ENCODE measurements around the gene SLC35D3. TPM values are rescaled to one million over a fixed set of nuclear protein-coding genes. Genes with fewer than 3 reads are reported as not detected.
"Not testable (repeated sequence)": the region's sequence is repeated elsewhere in the genome, so short reads cannot be mapped to it uniquely, and the experiment has no call there.

The SLC35D3 gene, protein sequence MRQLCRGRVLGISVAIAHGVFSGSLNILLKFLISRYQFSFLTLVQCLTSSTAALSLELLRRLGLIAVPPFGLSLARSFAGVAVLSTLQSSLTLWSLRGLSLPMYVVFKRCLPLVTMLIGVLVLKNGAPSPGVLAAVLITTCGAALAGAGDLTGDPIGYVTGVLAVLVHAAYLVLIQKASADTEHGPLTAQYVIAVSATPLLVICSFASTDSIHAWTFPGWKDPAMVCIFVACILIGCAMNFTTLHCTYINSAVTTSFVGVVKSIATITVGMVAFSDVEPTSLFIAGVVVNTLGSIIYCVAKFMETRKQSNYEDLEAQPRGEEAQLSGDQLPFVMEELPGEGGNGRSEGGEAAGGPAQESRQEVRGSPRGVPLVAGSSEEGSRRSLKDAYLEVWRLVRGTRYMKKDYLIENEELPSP
- total RNA-seq: not detected in 2 replicates

DNA sequence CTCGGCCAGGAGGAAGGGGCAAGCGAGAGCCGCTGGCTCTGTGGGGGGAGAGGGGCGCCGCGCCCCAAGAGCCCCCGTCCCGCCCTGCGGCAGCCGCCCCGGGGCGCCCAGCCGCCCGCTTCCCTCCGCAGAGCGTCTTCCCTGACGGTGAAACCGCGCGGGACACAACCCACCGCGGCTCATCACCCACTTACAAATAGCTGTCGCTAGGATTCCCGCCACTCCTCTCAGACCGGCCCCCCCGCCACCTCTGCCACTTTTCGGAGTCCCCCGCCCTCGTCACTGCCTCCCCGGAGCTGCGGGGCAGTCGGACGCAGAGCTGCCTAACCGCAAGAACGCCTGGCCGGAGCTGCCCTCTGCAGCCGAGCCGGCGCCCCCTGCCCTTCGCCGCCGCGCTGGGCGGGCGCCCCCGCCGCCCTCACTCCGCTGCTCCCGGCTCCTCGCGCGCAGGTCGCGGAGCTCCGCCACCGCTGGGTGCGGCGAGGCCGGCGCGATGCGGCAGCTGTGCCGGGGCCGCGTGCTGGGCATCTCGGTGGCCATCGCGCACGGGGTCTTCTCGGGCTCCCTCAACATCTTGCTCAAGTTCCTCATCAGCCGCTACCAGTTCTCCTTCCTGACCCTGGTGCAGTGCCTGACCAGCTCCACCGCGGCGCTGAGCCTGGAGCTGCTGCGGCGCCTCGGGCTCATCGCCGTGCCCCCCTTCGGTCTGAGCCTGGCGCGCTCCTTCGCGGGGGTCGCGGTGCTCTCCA is at the start of gene SLC35D3:
Gene SLC35D3 (plus strand): TSS at position 366 of the 749 bp plus-strand sequence. CDS start 128 bp downstream, at position 494.
- intact Hi-C loops (cut with micrococcal nuclease): loop anchor here (5.0 kb wide), 1 partner anchor 565 kb away; no protein-coding TSS in a partner anchor

DNA sequence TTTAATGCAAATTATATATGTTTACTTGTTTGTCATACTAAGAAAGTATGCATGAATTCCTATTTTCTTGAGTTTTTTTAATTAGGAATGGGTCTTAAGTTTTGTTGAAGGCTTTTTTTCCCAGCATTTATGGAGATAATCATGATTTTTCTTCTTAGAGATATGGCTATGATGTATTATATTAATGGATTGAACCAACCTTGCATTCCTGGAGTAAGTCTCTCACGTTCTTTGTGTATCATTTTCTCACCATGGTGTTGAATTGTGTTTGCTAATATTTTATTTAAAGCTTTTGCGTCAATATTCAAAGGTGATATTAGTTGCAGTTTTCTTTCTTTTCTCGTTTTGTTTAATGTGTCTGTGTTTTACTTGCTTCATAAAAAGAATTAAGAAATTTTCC is 48.4 kb upstream of the SLC35D3 start:
- intact Hi-C loops (cut with micrococcal nuclease): no loop called here

DNA sequence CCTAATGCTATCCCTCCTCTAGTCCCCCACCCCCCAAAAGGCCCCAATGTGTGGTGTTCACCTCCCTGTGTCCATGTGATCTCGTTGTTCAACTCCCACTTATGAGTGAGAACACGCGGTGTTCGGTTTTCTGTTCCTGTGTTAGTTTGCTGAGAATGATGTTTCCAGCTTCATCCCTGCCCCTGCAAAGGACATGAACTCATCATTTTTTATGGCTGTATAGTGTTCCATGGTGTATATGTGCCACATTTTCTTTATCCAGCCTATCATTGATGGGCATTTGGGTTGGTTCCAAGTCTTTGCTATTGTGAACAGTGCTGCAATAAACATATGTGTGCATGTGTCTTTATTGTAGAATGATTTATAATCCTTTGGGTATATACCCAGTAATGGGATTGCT is 45.6 kb upstream of the SLC35D3 start:
- intact Hi-C loops (cut with micrococcal nuclease): not testable (repeated sequence)

DNA sequence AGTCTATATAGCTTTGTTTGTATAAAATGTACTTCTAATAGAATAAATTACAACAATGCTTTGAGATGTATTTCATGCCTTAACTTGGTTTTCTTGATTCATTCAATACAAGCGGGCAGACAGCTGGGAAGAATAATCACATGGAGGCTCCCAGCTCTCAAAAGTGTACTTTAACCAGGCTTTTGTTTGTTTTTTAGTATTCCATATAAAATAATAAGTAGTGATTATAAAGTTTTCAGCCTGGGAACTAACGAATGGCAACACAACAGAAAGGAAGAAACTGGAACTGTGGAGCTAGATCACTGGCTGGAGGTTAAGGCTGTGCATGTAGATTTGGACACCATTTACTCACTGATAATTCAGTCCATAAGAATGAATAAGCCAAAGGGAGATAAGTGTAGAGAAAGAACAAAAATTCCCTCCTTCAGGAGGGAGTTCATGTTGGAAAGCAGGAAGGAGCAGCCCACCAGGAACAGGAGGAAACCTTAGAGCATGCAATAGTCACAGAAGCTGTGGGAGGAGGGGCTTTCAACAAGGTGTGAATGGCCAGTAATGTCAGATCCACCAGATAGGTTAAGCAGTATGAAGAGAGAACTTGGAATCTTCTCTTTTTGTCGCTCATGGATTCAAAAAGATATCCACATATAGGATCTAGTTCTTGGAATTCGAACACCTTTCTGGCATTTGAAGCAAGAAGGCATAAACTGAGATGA is 41.2 kb upstream of the SLC35D3 start:
- intact Hi-C loops (cut with micrococcal nuclease): no loop called here

DNA sequence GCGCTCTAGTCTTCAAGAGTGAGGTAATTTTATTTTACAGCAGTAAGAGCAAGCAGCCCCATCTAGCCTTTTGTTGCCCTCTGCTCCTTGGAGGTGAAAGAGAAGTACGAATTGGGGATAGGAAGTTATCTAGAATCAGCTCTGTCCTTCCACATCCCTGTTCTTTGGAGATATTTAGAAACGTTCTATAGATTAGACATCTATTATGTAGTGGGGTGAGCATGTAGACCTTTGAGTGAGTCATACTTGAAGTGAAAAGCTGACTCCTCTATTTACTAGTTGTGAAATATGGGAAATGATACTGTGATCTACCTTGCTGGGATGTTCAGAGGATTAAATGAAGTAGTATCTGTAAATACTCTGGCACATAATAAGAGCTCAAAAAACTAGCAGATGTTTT is 36.0 kb upstream of the SLC35D3 start:
- intact Hi-C loops (cut with micrococcal nuclease): no loop called here

DNA sequence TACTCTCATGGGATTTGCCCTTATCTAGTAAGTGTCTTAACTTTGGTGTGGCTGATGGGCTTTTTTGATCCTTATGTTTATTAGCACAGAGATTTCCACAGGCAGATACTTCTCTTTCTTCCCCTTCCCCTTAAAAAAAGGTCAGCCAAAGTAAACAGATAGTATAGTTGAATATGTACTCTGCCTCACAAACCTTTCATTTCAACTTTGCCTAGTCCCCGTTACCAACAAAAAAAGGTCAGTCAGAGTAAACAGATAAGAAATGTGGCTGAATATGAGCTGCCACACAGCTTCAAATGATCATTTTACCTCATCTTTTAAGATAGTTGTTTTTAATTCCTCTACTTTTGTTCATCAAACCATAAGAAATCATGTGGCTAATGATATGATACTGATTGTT is 34.1 kb upstream of the SLC35D3 start:
- intact Hi-C loops (cut with micrococcal nuclease): no loop called here

DNA sequence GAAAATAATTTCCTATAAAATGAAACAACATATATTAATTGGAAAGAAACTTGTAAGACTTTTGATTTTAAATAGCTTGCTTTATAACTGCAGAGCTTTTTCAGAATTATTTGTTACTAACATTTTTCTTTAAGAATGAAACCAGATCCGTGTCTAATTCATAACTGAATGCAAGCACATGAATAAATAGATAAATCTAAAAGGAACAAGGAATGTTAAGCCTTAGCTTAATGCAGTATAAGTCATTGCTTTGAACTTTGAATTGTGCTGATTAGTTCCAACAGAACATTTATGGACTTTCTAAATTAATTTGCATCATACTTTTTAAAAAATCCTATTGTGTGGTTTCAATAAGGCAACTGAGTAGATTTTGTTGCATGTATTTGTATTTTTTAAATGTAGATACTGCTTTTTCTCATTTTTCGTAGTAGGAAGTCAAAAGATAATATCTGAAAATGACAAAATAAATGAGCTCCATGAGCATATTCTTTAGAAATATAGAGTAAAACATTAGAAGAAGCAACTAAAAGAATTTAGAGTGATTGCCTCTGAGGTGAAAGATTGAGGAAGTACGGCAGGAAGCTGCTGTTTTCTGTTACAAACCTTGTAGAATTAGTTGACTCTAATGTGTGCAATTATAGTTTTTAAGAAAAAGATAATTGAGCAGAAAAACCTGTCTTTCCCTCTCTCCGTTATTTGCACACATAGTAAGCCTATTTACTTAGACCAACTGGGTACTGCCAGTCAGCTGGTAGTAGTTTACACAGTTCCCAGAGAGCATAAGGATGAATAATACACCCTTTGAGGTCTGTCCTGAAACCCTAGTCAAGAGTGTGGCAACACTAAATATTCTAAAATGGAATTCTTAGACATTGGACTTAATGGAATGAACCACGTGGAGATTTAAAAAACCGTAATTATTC is 32.6 kb upstream of the SLC35D3 start:
- intact Hi-C loops (cut with micrococcal nuclease): no loop called here

DNA sequence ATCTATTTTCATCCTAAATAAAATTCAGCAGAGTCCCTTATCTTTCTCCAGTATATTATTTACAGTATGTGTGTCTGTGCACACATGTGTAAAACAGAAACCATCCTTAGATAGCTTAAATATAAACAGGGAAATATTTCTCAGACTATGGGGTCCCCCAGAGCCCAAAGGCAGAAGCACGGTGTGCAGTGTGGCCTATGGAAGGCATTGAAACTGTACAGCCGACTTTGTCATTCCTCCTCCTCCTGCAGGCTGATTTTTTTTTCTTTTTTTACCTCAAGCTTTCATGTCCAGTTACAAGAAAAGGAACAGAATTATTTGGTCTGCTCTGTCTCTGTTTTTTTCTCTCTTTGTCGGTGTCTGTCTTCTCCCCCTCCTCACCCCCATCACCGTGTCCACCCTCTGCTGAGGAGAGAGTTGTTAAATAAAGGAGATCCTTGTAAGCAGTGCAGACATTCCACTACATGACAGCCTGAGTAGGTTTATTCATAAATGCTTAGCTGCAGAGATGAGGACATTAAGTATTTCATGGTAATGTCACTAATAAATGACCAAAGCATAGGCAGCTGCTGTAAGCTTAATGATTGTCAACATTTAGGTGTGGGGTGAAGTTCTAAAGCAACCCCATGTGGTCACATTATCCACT is 31.8 kb upstream of the SLC35D3 start:
- intact Hi-C loops (cut with micrococcal nuclease): no loop called here

DNA sequence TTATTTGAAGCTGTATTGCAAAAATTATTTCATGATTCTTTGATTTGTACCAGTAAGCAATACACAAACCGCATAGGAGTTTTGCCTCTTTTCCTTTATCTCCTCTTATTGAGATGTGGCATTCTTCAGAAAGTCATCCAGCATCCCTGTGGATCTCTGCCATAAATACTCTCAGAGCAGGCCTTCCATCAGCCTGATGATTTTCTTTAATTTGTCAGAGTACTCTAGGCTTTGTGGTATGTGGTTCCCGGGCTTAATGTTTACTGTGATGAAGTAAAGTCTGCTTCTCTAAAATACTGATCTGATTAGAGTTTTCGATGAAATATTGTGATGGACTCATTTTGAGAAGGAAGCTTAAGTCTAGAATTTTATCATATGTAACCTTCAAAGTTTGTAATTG is 31.1 kb upstream of the SLC35D3 start:
- intact Hi-C loops (cut with micrococcal nuclease): no loop called here

DNA sequence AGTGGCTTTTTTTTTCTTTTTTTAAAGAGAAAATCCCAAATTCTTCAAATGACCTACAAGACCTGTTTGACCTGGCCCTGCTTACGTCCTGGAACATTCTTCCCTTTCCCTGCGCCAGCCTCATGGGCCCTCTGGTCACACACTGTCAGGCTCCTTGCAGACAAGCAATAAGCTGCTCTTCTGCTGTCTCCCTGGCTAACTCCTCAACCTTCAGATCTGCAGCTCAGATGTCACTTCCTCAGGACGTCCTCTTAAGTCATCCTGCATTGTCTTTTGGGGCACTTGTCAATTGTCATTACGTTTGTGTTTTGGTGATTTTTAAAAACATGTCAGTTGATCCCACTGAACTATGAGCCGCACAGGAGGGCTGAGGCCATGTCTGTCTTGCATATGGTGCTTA is 28.9 kb upstream of the SLC35D3 start:
- intact Hi-C loops (cut with micrococcal nuclease): no loop called here

DNA sequence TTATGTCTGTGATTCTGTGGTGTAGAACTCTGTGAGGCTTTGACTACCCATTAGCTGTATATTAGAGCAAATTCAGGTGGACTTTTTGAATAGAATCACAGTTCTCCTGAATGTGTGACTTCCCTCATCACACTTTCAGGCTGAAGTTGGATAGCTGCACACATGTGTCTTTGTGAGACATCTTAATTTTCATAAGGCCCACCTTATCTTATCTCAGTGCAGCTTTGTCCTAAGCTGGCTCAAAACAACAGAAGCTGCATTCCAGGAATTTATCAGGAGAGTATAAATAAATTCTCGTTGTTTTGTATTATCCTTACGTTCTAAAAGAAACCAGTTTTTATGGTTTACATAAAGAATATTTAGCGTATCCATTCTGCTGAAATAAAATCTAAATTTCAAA is 26.2 kb upstream of the SLC35D3 start:
- intact Hi-C loops (cut with micrococcal nuclease): no loop called here

DNA sequence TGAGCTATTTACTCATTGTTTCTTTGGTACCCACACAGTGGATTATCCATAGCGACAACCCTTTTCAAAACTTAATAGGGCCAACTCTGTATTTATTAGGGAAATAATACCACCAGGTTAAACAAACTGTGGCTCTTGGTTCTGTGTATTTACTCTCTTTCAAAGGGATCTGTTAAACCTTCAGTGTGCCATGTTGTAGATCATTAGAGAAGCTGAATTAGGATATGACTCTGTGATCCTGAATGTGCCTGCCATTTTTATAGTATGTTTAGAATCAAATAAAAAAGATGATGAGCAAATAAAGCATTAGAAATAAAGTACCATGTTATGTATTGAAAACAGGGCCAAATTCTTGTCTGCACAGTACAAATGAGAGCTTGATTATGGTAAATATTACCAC is 25.0 kb upstream of the SLC35D3 start:
- intact Hi-C loops (cut with micrococcal nuclease): no loop called here

DNA sequence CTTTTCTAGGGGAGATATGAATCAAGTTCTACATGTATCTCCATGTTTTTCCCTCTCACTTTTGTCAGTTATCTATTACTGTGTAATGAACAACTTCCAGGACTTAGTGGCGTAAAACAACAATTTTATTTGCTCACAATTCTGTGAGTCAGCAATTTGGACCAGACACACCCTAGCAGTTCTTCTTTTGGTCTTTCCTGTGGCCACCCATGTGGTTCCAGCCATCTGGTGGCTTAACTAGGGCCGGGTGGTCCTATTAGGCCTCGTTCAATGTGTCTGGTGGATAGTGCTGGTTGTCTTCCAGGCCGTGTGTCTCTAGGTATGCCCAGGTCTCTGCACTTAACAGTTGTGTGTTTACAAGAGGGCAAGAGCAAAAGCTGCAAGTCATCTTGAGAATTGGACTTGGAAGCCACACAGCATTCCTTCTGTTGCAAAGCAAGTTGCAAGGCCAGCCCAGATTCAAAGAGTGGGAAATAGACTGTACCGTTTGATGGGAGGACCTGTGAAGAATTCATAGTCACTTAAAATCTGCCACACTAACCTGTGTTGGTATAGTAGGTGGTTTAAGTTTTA is 20.8 kb upstream of the SLC35D3 start:
- intact Hi-C loops (cut with micrococcal nuclease): no loop called here

DNA sequence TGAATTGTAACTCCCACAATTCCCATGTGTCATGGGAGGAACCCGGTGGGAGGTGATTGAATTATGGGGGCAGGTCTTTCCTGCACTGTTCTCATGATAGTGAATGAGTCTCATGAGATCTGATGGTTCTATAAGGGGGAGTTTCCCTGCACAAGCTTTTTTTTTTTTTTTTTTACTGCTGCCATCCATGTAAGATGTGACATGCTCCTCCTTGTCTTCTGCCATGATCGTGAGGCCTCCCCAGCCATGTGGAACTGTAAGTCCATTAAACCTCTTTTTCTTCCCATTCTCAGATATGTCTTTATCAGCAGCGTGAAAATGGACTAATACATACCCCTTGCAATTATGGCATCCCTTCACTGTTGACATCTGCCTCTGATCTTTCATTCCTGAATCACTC is 17.6 kb upstream of the SLC35D3 start:
- intact Hi-C loops (cut with micrococcal nuclease): not testable (repeated sequence)

DNA sequence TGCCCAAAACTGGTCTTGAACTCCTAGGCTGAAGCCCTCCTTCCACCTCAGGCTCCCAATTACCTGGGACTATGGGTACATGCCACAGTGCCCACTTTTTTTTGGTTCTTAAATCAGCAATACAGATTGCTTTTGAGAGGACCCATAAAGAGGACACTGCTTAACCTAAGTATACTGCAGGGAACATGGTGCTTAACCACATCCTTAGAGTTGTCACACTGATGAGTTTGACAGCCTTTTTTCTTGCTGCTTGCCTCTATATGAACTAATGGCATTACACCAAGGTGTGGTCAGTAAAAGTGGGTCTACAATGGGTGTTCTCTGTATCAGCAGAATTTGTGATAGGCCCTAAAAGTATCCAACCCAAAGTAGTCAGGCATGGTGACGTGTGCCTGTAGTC is 7.2 kb upstream of the SLC35D3 start:
- intact Hi-C loops (cut with micrococcal nuclease): no loop called here

DNA sequence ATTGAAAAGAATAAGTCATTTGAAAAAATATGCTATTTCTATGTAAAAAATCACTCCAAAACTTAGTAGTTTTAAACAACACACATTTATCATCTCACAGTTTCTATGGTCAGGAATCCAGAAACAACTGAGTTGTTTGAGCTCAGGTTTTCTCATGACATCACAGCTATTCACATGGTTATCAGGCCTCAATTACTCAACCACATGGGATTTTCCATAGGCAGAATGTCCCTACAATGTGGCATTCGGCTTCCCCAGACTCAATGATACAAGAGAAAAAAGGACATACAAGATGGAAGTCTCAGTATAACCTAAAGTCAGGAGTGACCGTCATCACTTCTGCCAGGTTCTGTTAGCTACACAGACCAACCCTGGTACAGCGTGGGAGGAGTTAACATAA is 3.4 kb upstream of the SLC35D3 start:
- intact Hi-C loops (cut with micrococcal nuclease): no loop called here

DNA sequence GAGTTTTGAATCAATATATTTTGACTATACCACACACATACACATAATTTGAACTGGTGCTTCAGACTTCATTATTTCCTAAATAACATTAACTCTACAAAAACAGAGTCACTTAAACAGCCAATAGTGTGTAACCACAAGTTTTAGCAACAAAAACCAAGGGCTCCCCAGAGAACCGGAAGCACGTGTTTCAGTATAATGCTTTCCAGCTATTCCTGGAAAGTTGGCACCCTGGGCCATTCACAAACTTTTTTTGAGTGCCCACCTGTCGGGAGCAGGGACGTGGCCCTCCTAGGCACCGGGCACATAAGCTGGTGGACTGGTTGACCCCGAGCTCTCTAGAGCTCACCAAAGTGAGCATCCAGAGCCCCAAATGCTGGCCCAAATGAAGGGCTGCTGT is 1.9 kb upstream of the SLC35D3 start:
- intact Hi-C loops (cut with micrococcal nuclease): loop anchor here (5.0 kb wide), 1 partner anchor 567 kb away; no protein-coding TSS in a partner anchor

DNA sequence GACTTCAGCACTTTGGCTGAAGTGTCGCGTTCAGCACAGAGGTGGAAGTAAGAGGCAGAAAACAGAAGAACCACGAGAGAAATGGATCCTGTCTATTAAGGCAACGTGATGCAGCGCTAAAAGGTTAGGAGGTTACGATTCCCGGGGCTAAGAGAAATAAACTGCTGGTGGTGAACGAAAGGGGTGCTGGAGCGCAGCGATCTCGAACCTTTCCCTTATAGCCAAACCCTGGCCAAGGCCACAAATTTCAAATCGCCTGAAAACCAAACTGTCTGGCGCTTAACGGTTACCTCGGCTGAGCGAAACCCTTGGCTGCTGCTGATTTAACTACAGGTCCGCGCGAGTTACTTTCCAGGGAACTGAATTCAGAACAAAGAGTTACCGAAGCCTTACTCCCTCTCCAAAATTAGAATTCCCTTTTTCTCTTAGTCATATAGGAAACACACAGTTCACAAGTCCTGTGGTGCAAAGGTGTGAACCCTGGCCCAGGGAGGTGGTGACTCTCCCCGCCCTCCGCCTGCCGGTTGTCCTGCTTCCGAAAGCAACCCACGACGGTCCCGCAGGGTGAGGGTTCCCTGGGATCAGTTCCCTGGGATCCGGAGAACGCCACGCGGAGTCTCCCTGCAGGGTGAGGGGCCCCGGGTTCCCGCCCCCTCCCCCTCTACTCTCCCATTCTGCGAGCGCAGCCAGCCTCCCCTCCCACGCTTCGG is 1.3 kb upstream of the SLC35D3 start:
- intact Hi-C loops (cut with micrococcal nuclease): loop anchor here (5.0 kb wide), 1 partner anchor 566 kb away; no protein-coding TSS in a partner anchor

DNA sequence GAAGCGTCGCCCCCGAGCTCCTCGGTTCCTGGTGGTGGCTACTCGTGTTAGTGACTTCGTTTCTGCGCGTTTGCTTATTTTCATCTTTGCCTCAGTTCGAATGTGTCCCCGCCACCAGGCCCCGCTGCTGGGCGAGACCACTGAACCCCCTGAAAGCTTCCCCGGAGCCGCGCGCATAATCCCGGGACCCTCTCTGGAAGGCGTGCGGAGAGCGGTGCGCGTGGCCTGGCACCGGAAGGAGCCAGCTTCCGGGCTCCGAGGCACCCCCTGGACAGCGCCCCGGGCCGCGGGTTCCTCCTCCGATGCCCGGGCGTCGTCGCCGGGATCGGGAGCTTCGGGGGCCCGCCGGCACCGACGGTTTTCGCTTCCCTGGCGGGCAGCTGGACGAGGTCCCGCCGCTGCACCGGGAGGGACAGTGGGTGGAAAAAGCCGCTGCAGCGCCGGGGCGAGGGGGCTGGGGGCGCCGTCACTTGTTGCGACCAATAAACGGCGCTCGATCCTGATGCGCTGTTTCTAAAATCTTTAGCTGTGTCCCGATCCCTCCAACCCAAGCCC is 643 bp upstream of the SLC35D3 start:
- intact Hi-C loops (cut with micrococcal nuclease): loop anchor here (5.0 kb wide), 1 partner anchor 566 kb away; no protein-coding TSS in a partner anchor

Measured in T-helper 2 cell treated with Interferon-gamma antibody and Interleukin-4, amounts not matched to agents 100 ng/mL and 5 ng/mL, for 36 hours (primary cell).